ENCODE results near the gene C4orf46. TPM values are rescaled to one million over a fixed set of nuclear protein-coding genes. Genes with fewer than 3 reads are reported as not detected.

Gene C4orf46
- total RNA-seq, 4 donors from 2014 or later = 0.51 to 2.1 (median 1.4) TPM

- Histone ChIP-seq H3K27me3 (no peaks in the 10 kb centered on the region), H3K27ac (no peak overlapping the region), H3K4me1 (peaks cover 15 to 16% of the 10 kb centered on the region in 2 donors), H3K4me3 (no peak overlapping the region), H3K9me3 (no peaks in the 10 kb centered on the region), H3K36me3 (no peaks in the 10 kb centered on the region)
- TF ChIP-seq POLR2A (IDR thresholded peaks at IDR 0.05) (no peak), CTCF (IDR thresholded peaks at IDR 0.05 in 4 of 5, conservative IDR thresholded peaks at IDR 0.05 in 1 of 5) (no peak)
- intact Hi-C loops (cut with DNase I; ENCODE audit: low total_unique reads) (no loop called here), in situ Hi-C loops (cut with MboI; ENCODE audit: low sequenced_read_pairs in 4 of 4) (loop anchor here in 1 of 4 donors (10.0 kb wide), 1 partner anchor 49 kb away; the partner anchor contains the start of gene PPID)
- ATAC-seq (no peak), DNase-seq (no peak)
These were observed 4.4 kb upstream of the C4orf46 start for GRCh38 chr4:158676076-158676475.

GRCh38 chr4:158673633-158674032, 1.9 kb upstream of the C4orf46 start:
- no peaks in the 10 kb centered on the region for H3K9me3 ChIP-seq
- intact Hi-C loops (cut with DNase I; ENCODE audit: low total_unique reads) = loop anchor here (2.0 to 5.0 kb wide), 4 partner anchors 49 to 429 kb away; partner anchors contain the start of genes FNIP2, PPID and RAPGEF2
- peak overlapping the region in 1 of 4 donors; percentile 75 for H3K4me3 ChIP-seq
- TF ChIP-seq CTCF (IDR thresholded peaks at IDR 0.05 in 4 of 5, conservative IDR thresholded peaks at IDR 0.05 in 1 of 5) = no peak
- no peak for TF ChIP-seq POLR2A (IDR thresholded peaks at IDR 0.05)
- no peaks in the 10 kb centered on the region for H3K27me3 ChIP-seq
- DNase-seq = no peak
- peaks cover 24 to 26% of the 10 kb centered on the region in 2 donors for H3K4me1 ChIP-seq
- no peak for ATAC-seq
- H3K27ac ChIP-seq = peak overlapping the region; percentile 94 to 99 (median 97)
- in situ Hi-C loops (cut with MboI; ENCODE audit: low sequenced_read_pairs in 4 of 4) = loop anchor here in 1 of 4 donors (10.0 kb wide), 1 partner anchor 51 kb away; the partner anchor contains the start of gene PPID
- H3K36me3 ChIP-seq = no peaks in the 10 kb centered on the region

- no peaks in the 10 kb centered on the region for H3K36me3 ChIP-seq
- in situ Hi-C loops (cut with MboI; ENCODE audit: low sequenced_read_pairs in 4 of 4) (loop anchor here in 1 of 4 donors (10.0 kb wide), 1 partner anchor 53 kb away; the partner anchor contains the start of gene PPID), intact Hi-C loops (cut with DNase I; ENCODE audit: low total_unique reads) (loop anchor here (1.0 to 5.0 kb wide), 5 partner anchors 47 to 430 kb away; partner anchors contain the start of genes FNIP2, PPID and RAPGEF2)
- H3K27me3 ChIP-seq = no peaks in the 10 kb centered on the region
- H3K27ac ChIP-seq = peak within 1 kb of the TSS; percentile 94 to 99 (median 97)
- peak; percentile 89 to 94 for ATAC-seq
- no peaks in the 10 kb centered on the region for H3K9me3 ChIP-seq
- H3K4me1 ChIP-seq = peaks cover 24 to 26% of the 10 kb centered on the region in 2 donors
- TF ChIP-seq POLR2A (IDR thresholded peaks at IDR 0.05) (peak; percentile 86 to 91), CTCF (IDR thresholded peaks at IDR 0.05 in 4 of 5, conservative IDR thresholded peaks at IDR 0.05 in 1 of 5) (peak; percentile 64 to 78 (median 76))
- H3K4me3 ChIP-seq = peak within 1 kb of the TSS; percentile 72 to 93 (median 82)
- peak; percentile 97 to 99 for DNase-seq
These were observed 474 bp upstream of the C4orf46 start, which contains the start of gene ETFDH for GRCh38 chr4:158671915-158672806. ETFDH (plus strand) TSS chr4:158672296; CDS start chr4:158672457, 161 bp downstream.

GRCh38 chr4:158670975-158671664, 567 bp downstream of the C4orf46 start:
- no peak for ATAC-seq
- Histone ChIP-seq H3K9me3 (no peaks in the 10 kb centered on the region), H3K27me3 (no peaks in the 10 kb centered on the region), H3K27ac (peak overlapping the region; percentile 94 to 99 (median 97)), H3K36me3 (no peaks in the 10 kb centered on the region), H3K4me3 (peak overlapping the region; percentile 72 to 93 (median 82)), H3K4me1 (peaks cover 24 to 26% of the 10 kb centered on the region in 2 donors)
- peak; percentile 30 to 64 for DNase-seq
- intact Hi-C loops (cut with DNase I; ENCODE audit: low total_unique reads) = loop anchor here (1.0 to 5.0 kb wide), 3 partner anchors 46 to 431 kb away; partner anchors contain the start of gene RAPGEF2
- TF ChIP-seq CTCF (IDR thresholded peaks at IDR 0.05 in 4 of 5, conservative IDR thresholded peaks at IDR 0.05 in 1 of 5) (no peak), POLR2A (IDR thresholded peaks at IDR 0.05) (no peak)
- in situ Hi-C loops (cut with MboI; ENCODE audit: low sequenced_read_pairs in 4 of 4) = loop anchor here in 1 of 4 donors (10.0 kb wide), 1 partner anchor 54 kb away; the partner anchor contains the start of gene PPID
